Left ventricle myocardium inferior (tissue), 1 donor: ENCODE results near the gene ARHGEF16. TPM values are rescaled to one million over a fixed set of nuclear protein-coding genes. Genes with fewer than 3 reads are reported as not detected.
A peak's percentile ranks its signal among the peaks of the same experiment; 100 is the strongest.

Source experiments
- DNase-seq: peaks from one replicate; pipeline ENCODE4 v3.0.0-alpha.2; 2020
- H3K27ac ChIP-seq: fragments of 200-600 bp; replicated peaks from 2 replicates; pipeline ENCODE4 v1.8.0; 2021
- H3K27me3 ChIP-seq: fragments of 200-600 bp; 2 replicates; pipeline ENCODE4 v1.8.0; 2021; ENCODE audit warnings: low read depth
- H3K36me3 ChIP-seq: fragments of 200-600 bp; 2 replicates; pipeline ENCODE4 v1.8.0; 2021
- H3K4me1 ChIP-seq: fragments of 200-600 bp; 2 replicates; pipeline ENCODE4 v1.8.0; 2021
- H3K4me3 ChIP-seq: fragments of 200-600 bp; 2 replicates; pipeline ENCODE4 v1.8.0; 2021; ENCODE audit warnings: mild to moderate bottlenecking, moderate library complexity
- H3K9me3 ChIP-seq: fragments of 200-600 bp; replicated peaks from 2 replicates; pipeline ENCODE4 v1.8.0; 2021
- CTCF ChIP-seq: fragments of 200-600 bp; IDR thresholded peaks from 2 replicates; pipeline ENCODE4 v1.8.0; 2021; ENCODE audit warnings: antibody characterized with exemption, mild to moderate bottlenecking, borderline replicate concordance
- intact Hi-C: fragments of 100-400 bp; cut with micrococcal nuclease; formaldehyde crosslinking; loops from one replicate; pipeline ENCODE4 v1.11.0; 2022
- total RNA-seq: library from RNA; stranded (reverse); fragmentation: NEBNext Ultra II Directional; extraction: Animal tissue kit (Norgen Biotek cat#: 25700); gene quantifications from one replicate; pipeline ENCODE4 v1.2.1, GENCODE V29; 2021
- donor health status: DM: no; HTN: yes; CAD: no; lungs with severe emphysema.

Gene ARHGEF16
- total RNA-seq, 1 donor from 2014 or later, result 0.52 TPM

GRCh38 chr1:3503525-3503886 lies 49.0 kb downstream of the ARHGEF16 start:
- no peak overlapping the region for H3K27ac ChIP-seq
- no peak for DNase-seq
- H3K36me3 ChIP-seq, result no peaks in the 10 kb centered on the region
- H3K27me3 ChIP-seq, result no peaks in the 10 kb centered on the region
- peaks cover 5% of the 10 kb centered on the region for H3K4me1 ChIP-seq
- TF ChIP-seq CTCF, result no peak
- intact Hi-C loops, result no loop called here
- H3K4me3 ChIP-seq, result no peak overlapping the region
- no peaks in the 10 kb centered on the region for H3K9me3 ChIP-seq

DNA sequence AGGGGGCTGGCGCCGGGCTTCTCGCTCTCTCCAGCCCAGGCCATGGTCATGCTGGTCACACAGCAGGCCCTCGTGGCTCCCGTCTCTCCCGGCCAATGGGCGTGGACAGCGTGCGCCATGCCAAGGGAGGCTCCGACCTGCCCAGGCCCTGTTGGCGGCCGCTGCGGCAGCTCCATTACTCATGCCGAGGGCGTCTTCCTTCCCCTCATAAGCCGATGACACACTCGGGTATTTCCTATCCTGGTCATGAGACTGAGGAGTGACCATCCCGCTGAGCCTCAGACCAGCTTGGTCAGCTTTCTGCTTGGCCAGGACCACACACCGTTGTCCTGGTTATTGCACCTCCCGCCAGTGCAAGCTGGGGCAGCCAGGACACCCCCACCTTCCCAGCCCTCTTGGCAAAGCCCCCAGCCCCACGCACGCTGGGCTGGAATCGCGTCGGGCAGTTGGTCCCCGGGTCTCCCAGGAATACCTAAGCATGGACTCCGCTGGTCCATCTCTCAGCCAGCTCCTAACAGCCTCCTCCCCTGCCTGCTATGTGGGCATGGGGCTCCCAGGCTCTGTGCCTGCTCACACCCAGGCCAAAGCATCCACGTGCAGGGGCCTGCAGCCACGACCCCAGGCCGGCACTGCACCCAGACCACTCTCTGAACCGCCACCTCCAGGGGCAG lies 49.8 kb downstream of the ARHGEF16 start:
- Histone ChIP-seq H3K27me3 (no peaks in the 10 kb centered on the region), H3K27ac (no peak overlapping the region), H3K4me3 (no peak overlapping the region), H3K36me3 (no peaks in the 10 kb centered on the region), H3K4me1 (peaks cover 5% of the 10 kb centered on the region), H3K9me3 (no peaks in the 10 kb centered on the region)
- DNase-seq, result peak; percentile 38
- TF ChIP-seq CTCF, result no peak
- intact Hi-C loops, result no loop called here

DNA sequence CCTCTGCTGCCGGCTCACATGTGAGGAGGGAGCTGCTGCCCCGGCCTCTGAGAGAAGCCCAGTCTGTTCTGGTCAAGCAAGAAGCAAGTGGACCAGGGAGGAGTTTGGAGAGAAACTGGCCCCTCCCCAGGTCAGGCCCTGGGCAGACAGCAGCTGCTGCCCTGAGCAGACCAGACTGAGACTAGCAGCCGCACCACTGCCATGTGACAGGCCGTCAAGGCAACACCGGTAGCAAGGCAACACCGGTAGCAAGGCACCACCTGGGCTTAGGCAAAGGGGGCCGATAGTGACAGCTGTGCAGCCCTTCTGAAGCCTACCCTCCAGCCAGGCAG lies 50.3 kb downstream of the ARHGEF16 start:
- H3K27me3 ChIP-seq, result no peaks in the 10 kb centered on the region
- intact Hi-C loops, result no loop called here
- no peak for DNase-seq
- no peaks in the 10 kb centered on the region for H3K36me3 ChIP-seq
- no peak overlapping the region for H3K27ac ChIP-seq
- H3K4me3 ChIP-seq, result no peak overlapping the region
- no peaks in the 10 kb centered on the region for H3K9me3 ChIP-seq
- no peak for TF ChIP-seq CTCF
- peaks cover 5% of the 10 kb centered on the region for H3K4me1 ChIP-seq

DNA sequence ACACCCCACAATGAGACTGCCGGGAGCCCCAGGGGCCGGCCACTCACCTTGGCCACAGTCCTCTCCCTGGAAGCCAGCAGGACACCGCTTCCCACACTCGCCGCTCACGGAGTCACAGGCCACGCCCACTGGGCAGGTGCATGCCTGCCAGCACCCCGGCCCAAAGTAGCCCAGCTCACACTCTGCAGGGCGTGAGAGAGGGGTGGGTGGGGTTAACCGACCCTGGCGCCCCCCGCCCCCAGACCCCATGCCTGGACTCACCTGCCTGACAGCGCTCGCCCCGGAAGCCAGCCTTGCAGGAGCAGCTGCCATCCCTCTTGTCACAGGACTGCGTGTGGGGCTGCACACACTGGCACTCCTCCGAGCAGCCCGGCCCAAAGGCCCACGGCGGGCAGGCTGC lies 50.7 kb downstream of the ARHGEF16 start:
- H3K4me1 ChIP-seq, result peaks cover 5% of the 10 kb centered on the region
- no peak overlapping the region for H3K4me3 ChIP-seq
- H3K9me3 ChIP-seq, result no peaks in the 10 kb centered on the region
- intact Hi-C loops, result no loop called here
- DNase-seq, result no peak
- no peaks in the 10 kb centered on the region for H3K36me3 ChIP-seq
- H3K27ac ChIP-seq, result no peak overlapping the region
- TF ChIP-seq CTCF, result no peak
- no peaks in the 10 kb centered on the region for H3K27me3 ChIP-seq

DNA sequence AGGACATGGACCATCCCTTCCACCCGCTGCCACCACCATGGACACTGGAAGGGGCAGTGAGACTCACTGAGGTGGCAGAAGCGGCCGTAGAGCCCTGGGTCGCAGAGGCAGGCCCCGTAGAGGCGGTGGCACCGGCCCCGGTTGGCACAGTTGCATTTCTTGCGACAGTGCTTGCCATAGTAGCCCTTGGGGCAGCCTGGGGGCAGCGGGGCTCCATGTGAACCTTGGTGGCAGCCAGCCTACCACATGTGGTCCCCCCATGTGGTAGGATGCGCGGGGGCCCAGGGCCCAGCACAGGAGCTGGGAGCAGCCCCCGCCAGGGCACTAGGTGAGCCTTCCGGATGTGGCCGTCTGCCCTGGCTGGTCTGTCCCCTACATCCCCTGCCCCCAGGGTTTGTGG lies 51.6 kb downstream of the ARHGEF16 start:
- intact Hi-C loops, result no loop called here
- Histone ChIP-seq H3K36me3 (no peaks in the 10 kb centered on the region), H3K27ac (no peak overlapping the region), H3K27me3 (no peaks in the 10 kb centered on the region), H3K9me3 (no peaks in the 10 kb centered on the region), H3K4me1 (peaks cover 5% of the 10 kb centered on the region), H3K4me3 (no peak overlapping the region)
- no peak for DNase-seq
- TF ChIP-seq CTCF, result no peak
